Esophagus (tissue), 2 donors: ENCODE results near the gene FMNL2. TPM values are rescaled to one million over a fixed set of nuclear protein-coding genes. Genes with fewer than 3 reads are reported as not detected.

Source experiments
- H3K27ac ChIP-seq, 2 donors: one replicate each; pipeline ENCODE4 v1.5.1; 2013; ENCODE audit warnings: low read depth in 2 of 2, mild to moderate bottlenecking in 2 of 2, inconsistent platforms in 1 of 2, low read length in 1 of 2, moderate library complexity in 1 of 2
- H3K27me3 ChIP-seq, 2 donors: one replicate each; pipeline ENCODE4 v1.6.1; 2013; ENCODE audit warnings: low read length in 2 of 2, control low read depth in 1 of 2, mild to moderate bottlenecking in 1 of 2; ENCODE audit not compliant: insufficient read depth in 2 of 2, control insufficient read depth in 1 of 2
- H3K36me3 ChIP-seq, 2 donors: one replicate each; pipeline ENCODE4 v1.6.1; 2013; ENCODE audit warnings: low read length in 1 of 2; ENCODE audit not compliant: control insufficient read depth in 2 of 2, insufficient read depth in 2 of 2
- H3K4me1 ChIP-seq, 2 donors: one replicate each; pipeline ENCODE4 v1.6.1; 2013; ENCODE audit warnings: low read length in 1 of 2; ENCODE audit not compliant: control insufficient read depth in 2 of 2, insufficient read depth in 2 of 2
- H3K4me3 ChIP-seq, 2 donors: one replicate each; pipeline ENCODE4 v1.5.1; 2013; ENCODE audit warnings: low read length in 2 of 2, mild to moderate bottlenecking in 2 of 2, low read depth in 1 of 2, moderate library complexity in 1 of 2
- H3K9me3 ChIP-seq, 2 donors: one replicate each; pipeline ENCODE4 v1.6.1; 2013; ENCODE audit warnings: mild to moderate bottlenecking in 2 of 2, low read depth in 1 of 2, low read length in 1 of 2, moderate library complexity in 1 of 2; ENCODE audit not compliant: control insufficient read depth in 2 of 2, insufficient read depth in 1 of 2
- WGBS, 2 donors: extraction: QIAGEN DNeasy Blood & Tissue Kit; methylation state at CpG; one replicate each; pipeline ENCODE4 v1.1.7; 2013; 5-methylcytosine and 5-hydroxymethylcytosine counted together
- polyA plus RNA-seq, 2 donors: library from polyadenylated mRNA; stranded (reverse); fragments of 200-250 nt; gene quantifications; one replicate each; pipeline ENCODE4 v1.2.3, GENCODE V29; 2013
- donor health status: healthy with polysubstance abuse.
- donor health status: Bipolar disorder and iron deficiency.

The FMNL2 gene
- polyA plus RNA-seq, 2 donors = 4.2 to 5.3 TPM

DNA sequence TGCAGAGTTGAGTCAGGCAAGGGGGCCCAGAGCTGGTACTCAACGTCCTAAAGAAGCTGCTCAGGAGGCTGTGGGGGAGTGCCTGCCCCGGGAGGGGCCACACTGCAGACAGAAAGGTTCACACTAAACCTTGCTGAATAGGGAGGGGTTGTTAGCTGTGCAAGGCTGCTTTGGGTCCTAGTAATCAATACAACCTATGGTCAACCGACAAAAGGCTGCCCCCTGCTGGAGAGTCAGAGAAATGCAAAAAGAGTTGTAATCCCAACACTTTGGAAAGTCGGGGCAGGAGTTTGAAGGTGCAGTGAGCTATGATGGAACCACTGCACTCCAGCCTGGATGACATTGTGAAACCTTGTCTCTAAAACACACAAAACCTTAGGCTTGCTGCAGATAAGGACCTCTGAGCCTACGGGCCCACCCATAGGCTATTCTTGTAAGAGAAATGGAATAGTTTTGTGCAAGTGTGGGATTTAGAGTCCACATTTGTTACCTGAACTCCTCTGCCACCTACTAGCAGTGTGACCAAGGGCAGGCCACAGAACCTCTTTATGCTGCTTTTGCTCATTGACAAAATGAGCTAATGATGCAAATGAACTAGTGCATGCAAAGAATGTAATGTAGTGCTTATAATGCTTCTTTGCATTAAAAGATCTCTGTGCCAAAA lies 300.8 kb downstream of the FMNL2 start:
- Histone ChIP-seq H3K4me3 (no peak overlapping the region), H3K36me3 (peaks cover 0 to 5% of the 10 kb centered on the region in 2 donors), H3K9me3 (no peaks in the 10 kb centered on the region), H3K4me1 (no peaks in the 10 kb centered on the region), H3K27ac (no peak overlapping the region), H3K27me3 (no peaks in the 10 kb centered on the region)
- 28 to 34% methylated on average over 5 of the region's 5 CpGs for WGBS, 2 donors

DNA sequence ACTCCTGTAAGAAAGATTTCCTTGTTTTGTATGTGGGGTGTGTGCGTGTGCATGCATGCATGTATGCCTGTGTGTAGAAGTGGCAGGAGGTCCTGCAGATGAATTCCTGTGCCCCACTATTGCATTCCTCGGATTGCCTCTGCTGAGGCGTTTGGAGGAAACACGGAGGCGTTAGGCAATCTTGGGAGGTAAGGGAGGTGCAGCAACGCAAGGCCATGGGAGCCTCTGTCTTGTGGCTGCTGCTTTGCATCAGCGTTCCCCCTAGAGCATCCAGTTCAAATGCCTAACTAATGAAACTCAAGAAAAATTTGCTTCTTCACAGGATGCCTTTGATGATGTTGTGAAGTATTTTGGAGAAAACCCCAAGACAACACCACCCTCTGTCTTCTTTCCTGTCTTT lies 302.3 kb downstream of the FMNL2 start:
- no peak overlapping the region for H3K4me3 ChIP-seq
- H3K4me1 ChIP-seq = no peaks in the 10 kb centered on the region
- H3K36me3 ChIP-seq = peaks cover 0 to 5% of the 10 kb centered on the region in 2 donors
- no peak overlapping the region for H3K27ac ChIP-seq
- 88 to 90% methylated on average over 7 of the region's 7 CpGs for WGBS, 2 donors
- H3K27me3 ChIP-seq = no peaks in the 10 kb centered on the region
- no peaks in the 10 kb centered on the region for H3K9me3 ChIP-seq

DNA sequence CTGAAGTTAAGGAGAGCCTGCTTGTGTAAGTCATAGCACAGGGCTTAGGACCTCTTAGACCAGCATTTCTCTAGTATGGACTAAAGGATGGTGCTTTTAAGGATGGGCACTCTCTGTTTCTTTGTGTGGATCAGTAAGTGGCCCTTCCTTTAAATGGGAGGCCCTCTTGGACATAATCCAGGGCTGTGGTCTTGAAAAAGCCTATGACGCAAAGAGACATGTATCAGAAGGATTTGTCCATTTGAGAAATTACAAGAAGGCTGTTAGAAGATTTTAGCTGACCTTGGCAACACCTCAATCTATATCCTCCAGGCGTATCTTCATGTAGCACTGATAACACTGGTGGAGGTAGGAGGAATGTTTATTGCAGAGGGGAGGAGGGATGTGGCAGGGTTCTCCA lies 303.1 kb downstream of the FMNL2 start:
- WGBS, 2 donors = 92 to 95% methylated on average over 2 of the region's 2 CpGs
- Histone ChIP-seq H3K36me3 (peaks cover 0 to 5% of the 10 kb centered on the region in 2 donors), H3K27me3 (no peaks in the 10 kb centered on the region)

DNA sequence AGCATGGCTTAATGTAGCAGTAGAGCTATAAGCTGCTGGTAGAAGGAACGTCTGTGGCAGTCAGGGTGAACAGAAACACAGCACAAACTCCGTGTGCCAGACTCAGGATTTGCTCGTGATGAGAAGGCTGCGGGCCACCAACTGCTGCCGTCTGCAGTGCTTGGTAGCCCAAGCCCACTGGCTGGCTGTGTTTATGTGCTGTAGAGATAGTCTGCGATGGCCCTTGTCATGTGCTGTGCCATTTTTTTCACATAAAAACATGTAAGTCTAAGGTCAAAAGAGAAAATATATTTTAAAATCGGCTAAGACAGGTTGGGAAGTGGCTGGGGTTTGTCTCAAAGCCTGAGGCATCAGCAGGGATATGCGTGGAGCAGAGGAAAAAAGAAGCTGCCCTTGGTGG lies 303.6 kb downstream of the FMNL2 start:
- Histone ChIP-seq H3K36me3 (peaks cover 0 to 5% of the 10 kb centered on the region in 2 donors), H3K27ac (no peak overlapping the region), H3K27me3 (no peaks in the 10 kb centered on the region), H3K9me3 (no peaks in the 10 kb centered on the region), H3K4me3 (no peak overlapping the region), H3K4me1 (no peaks in the 10 kb centered on the region)
- 74 to 78% methylated on average over 8 of the region's 8 CpGs for WGBS, 2 donors

More for the DNA sequence above, 303.1 kb downstream of the FMNL2 start:
- H3K9me3 ChIP-seq = no peaks in the 10 kb centered on the region
- H3K4me1 ChIP-seq = no peaks in the 10 kb centered on the region
- no peak overlapping the region for H3K27ac ChIP-seq
- no peak overlapping the region for H3K4me3 ChIP-seq

DNA sequence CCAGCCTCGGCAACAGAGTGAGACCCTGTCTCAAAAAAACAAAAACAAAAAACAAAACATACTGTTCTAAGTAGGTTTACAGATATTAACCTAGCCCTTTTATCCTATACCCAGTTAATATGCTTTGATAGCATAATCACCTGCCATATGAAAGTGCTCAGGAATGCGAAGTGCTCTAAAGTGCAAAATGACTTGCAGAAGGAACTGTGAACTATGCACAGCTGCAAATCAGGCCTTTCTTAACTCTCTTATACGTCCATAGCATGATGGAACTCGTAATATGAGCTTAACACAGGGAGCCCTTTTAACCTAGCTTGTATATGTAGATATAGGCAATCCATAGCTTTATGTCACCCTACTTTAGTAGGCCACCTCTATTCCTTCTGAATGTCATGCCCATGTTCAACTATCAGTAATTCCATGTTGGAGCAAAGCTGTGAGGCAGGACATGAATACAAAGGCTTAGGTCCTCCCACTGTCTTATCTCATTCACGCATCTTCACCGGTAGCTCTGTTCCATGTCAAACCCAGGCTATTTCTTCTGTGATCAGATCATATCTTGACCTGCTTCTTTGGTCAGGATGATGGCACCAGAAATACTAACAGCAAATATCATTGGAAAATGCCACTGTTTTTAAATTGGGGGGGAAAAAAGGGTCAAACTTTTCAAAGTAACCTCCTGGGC lies 309.4 kb downstream of the FMNL2 start:
- WGBS, 2 donors = 89 to 91% methylated on average over 6 of the region's 6 CpGs
- no peaks in the 10 kb centered on the region for H3K27me3 ChIP-seq
- H3K36me3 ChIP-seq = peaks cover 0 to 5% of the 10 kb centered on the region in 2 donors
- H3K4me1 ChIP-seq = no peaks in the 10 kb centered on the region
- no peak overlapping the region for H3K4me3 ChIP-seq
- H3K9me3 ChIP-seq = no peaks in the 10 kb centered on the region
- no peak overlapping the region for H3K27ac ChIP-seq

DNA sequence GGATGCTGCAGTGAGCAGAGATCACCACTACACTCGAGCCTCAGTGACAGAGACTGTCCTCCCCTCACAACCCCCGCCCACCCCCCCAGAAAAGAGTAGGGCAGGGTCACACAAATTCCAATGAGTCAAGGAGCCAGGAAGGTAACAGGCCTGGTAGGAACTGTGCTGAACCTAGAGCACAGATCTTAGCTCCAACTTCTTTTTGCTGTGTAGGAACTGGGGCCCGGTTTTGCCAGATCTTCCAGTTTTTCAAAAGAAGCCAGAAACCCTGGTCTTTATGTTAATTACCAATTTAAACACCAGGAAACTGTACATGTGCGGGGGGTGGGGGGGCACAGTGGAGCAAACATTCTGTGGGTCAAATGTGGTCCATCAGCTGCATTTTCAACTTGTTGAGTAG lies 311.3 kb downstream of the FMNL2 start:
- H3K36me3 ChIP-seq = no peaks in the 10 kb centered on the region
- 49 to 56% methylated on average over 4 of the region's 4 CpGs for WGBS, 2 donors
- H3K4me1 ChIP-seq = no peaks in the 10 kb centered on the region
- H3K4me3 ChIP-seq = no peak overlapping the region
- H3K27me3 ChIP-seq = no peaks in the 10 kb centered on the region
- H3K9me3 ChIP-seq = no peaks in the 10 kb centered on the region
- H3K27ac ChIP-seq = peak overlapping the region; percentile 6 to 53

DNA sequence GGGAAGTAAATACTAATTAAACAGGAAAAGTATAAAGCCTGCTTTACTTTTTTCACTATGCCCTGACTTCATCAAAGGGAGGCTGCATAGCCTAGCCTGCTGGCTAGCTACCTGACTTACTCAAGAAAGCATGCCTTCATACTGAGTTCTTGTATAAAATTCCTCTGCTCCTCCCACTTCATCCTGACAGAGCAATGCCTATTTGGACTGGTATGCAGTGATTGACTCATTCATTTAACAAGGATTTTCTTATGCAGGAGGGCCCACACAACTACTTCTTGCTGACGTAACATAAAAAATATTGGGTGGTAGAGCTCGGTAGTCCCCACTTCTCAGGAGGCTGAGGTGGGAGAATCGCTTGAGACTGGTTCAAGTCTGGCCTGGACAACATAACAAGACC lies 311.8 kb downstream of the FMNL2 start:
- WGBS, 2 donors = 60 to 66% methylated on average over 3 of the region's 3 CpGs
- no peaks in the 10 kb centered on the region for H3K27me3 ChIP-seq
- no peaks in the 10 kb centered on the region for H3K4me1 ChIP-seq
- H3K9me3 ChIP-seq = no peaks in the 10 kb centered on the region
- peaks cover 0 to under 1% of the 10 kb centered on the region in 2 donors for H3K36me3 ChIP-seq
- H3K27ac ChIP-seq = peak overlapping the region in 1 of 2 donors; percentile 54
- no peak overlapping the region for H3K4me3 ChIP-seq

DNA sequence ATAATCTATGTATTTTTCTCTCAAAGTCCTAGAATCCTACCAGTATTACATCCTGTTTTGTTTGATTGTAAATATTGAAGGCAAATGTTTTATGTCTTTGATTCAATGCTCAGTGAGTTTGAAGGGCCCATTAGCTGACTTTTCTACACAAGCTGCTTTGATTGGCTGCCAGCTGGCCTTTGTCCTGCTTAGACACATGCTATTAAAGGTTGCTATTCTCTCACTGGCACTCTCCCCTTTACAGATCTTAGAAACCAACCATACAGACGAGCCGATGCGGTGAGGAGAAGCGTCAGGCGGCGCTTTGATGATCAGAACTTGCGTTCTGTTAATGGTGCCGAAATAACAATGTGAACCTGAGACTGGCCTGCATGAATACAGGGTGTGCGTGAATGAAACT lies 312.6 kb downstream of the FMNL2 start:
- Histone ChIP-seq H3K4me3 (no peak overlapping the region), H3K36me3 (peaks cover 0 to 2% of the 10 kb centered on the region in 2 donors), H3K4me1 (no peaks in the 10 kb centered on the region), H3K27ac (peak overlapping the region in 1 of 2 donors; percentile 55), H3K27me3 (no peaks in the 10 kb centered on the region), H3K9me3 (no peaks in the 10 kb centered on the region)
- 35 to 52% methylated on average over 9 of the region's 9 CpGs for WGBS, 2 donors

DNA sequence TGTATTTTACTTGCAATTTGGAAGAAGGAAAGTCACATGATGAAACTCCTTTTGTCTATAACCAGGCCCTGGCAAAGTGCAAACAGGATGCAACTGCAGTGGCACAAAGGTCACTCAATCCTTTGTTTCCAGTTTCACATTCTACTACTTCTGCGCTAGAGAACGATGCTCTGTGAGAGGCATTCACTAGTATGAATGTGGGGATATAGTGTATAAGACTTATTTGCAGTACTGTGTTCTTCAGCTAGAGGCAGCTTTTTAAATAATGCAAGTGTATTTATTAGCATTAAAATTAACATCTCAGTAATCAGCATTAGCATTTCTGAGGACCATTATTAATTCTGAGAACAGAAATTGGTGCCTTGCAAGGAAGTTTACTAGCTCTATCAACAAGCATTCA lies 313.4 kb downstream of the FMNL2 start:
- Histone ChIP-seq H3K4me3 (no peak overlapping the region), H3K9me3 (no peaks in the 10 kb centered on the region), H3K4me1 (no peaks in the 10 kb centered on the region), H3K27ac (no peak overlapping the region), H3K27me3 (no peaks in the 10 kb centered on the region), H3K36me3 (peaks cover 0 to 2% of the 10 kb centered on the region in 2 donors)
- 15 to 19% methylated on average over 2 of the region's 2 CpGs for WGBS, 2 donors

DNA sequence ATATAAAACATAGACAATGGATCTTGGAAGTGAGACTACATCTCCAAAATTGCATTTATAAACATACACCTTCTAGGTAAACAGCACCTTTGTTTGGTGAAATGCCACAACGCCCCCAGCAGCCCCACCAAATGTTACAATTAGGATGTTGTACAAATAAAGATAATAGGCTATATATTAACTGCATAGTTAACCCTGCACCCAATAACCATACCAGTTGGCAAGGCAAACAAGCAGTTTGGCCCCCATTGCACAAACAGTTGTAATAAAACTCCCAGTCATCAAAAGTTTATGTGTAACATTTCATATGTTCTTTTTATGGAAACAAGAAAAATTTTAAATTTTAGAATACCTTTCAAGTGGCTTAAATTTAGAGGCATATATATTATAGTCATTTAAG lies 315.0 kb downstream of the FMNL2 start:
- no peak overlapping the region for H3K27ac ChIP-seq
- no peaks in the 10 kb centered on the region for H3K9me3 ChIP-seq
- H3K4me1 ChIP-seq = no peaks in the 10 kb centered on the region
- 52 to 75% methylated on average over 1 of the region's 1 CpG for WGBS, 2 donors
- no peak overlapping the region for H3K4me3 ChIP-seq
- no peaks in the 10 kb centered on the region for H3K27me3 ChIP-seq
- H3K36me3 ChIP-seq = peaks cover 0 to 2% of the 10 kb centered on the region in 2 donors
